ENCODE data around the gene SLC9A9. TPM values are rescaled to one million over a fixed set of nuclear protein-coding genes. Genes with fewer than 3 reads are reported as not detected.

The SLC9A9 gene
- total and polyA plus RNA-seq, 2 of the 8 experiments (the other 6 are each of a cell fraction or from before 2014, with no cell fraction given): 0.48 to 1.1 TPM

DNA sequence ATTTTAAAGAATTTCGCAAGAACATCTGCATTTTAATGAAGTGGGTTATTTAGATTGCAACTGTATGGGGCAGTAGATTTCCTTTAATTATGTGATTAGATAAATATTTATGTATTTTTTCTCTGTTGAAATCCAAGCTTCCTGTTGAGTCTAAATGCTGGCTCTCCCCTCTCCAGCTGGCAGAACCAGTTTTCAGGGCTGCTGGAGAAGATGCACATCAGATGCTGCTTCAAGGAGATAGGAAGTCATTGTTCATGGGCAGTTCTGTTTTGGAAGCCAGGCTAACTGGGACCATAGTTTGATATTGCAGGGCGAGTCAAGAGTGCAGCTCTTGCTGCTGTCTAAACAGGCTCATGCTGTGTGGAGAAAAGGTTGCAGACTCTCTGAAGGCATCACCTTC lies 97.4 kb downstream of the SLC9A9 start:
- H3K79me1 ChIP-seq (ENCODE audit: low read depth, low read length): no peaks in the 10 kb centered on the region
- H3K79me2 ChIP-seq (ENCODE audit: control insufficient read depth in 1 of 2, insufficient read depth in 2 of 2, low read length in 2 of 2): no peaks in the 10 kb centered on the region
- H4K91ac ChIP-seq (replicated peaks; ENCODE audit: insufficient read length, low read length): no peak overlapping the region
- ChIA-PET POLR2A (ENCODE audit: partially characterized antibody) (no interaction called here), CTCF (ENCODE audit: partially characterized antibody) (interaction anchor here (0.6 kb wide), 1 partner anchor 148 kb away, joined by 4 read pairs; no protein-coding TSS in a partner anchor)
- no peak overlapping the region for H3K14ac ChIP-seq (ENCODE audit: insufficient read length)
- H3K27me3 ChIP-seq (replicated peaks in 1 of 4; ENCODE audit: control insufficient read depth in 3 of 4, extremely low read depth in 1 of 4, insufficient read depth in 3 of 4, low read length in 3 of 4): no peaks in the 10 kb centered on the region
- no peak overlapping the region for H3K23ac ChIP-seq (ENCODE audit: insufficient read length)
- H3K4me2 ChIP-seq (ENCODE audit: insufficient read depth in 1 of 2, low read depth in 2 of 2, low read length in 2 of 2): no peak overlapping the region
- FAIRE-seq (no peak), DNase-seq (ENCODE audit: low read depth in 1 of 2, low spot score in 2 of 2) (no peak)
- TF ChIP-seq RAD21 (IDR thresholded peaks at IDR 0.05 in 1 of 2, conservative IDR thresholded peaks at IDR 0.05 in 1 of 2; ENCODE audit: low read depth in 2 of 2, low read length in 2 of 2) (no peak), JUN (IDR thresholded peaks at IDR 0.05; ENCODE audit: low read depth, low read length) (no peak), PHF8 (conservative IDR thresholded peaks at IDR 0.05; ENCODE audit: low read depth, low read length) (no peak), CREB1 (IDR thresholded peaks at IDR 0.05) (no peak), EZH2 (IDR thresholded peaks at IDR 0.05; ENCODE audit: low read depth, low read length, severe bottlenecking) (no peak), MAFK (IDR thresholded peaks at IDR 0.05; ENCODE audit: low read depth, low read length) (no peak), CHD1 (IDR thresholded peaks at IDR 0.05; ENCODE audit: low read depth, low read length) (no peak), RFX5 (IDR thresholded peaks at IDR 0.05; ENCODE audit: borderline replicate concordance, low read depth, low read length) (no peak), SIX5 (IDR thresholded peaks at IDR 0.05; ENCODE audit: low read depth, low read length) (no peak), POLR2A (IDR thresholded peaks at IDR 0.05; ENCODE audit: control extremely low read depth in 1 of 2, low read depth in 2 of 2, low read length in 2 of 2) (no peak), CTBP2 (IDR thresholded peaks at IDR 0.05; ENCODE audit: borderline replicate concordance, insufficient read depth, insufficient read length, low read length) (no peak), TEAD4 (IDR thresholded peaks at IDR 0.05; ENCODE audit: low read depth, low read length) (no peak)
- no peak overlapping the region for H3K27ac ChIP-seq (ENCODE audit: low read depth, low read length)
- H3K23me2 ChIP-seq (ENCODE audit: low read depth, low read length): no peaks in the 10 kb centered on the region
- no peak overlapping the region for H3K4ac ChIP-seq (replicated peaks; ENCODE audit: insufficient read length, low read depth, low read length)
- H3K4me1 ChIP-seq (replicated peaks in 1 of 4; ENCODE audit: control insufficient read depth in 3 of 4, insufficient read depth in 4 of 4, low read length in 3 of 4): no peaks in the 10 kb centered on the region
- 95% methylated on average over 2 of the region's 2 CpGs; no CpG with 5 or more reads in 1 of the 2 experiments for WGBS, 2 experiments (ENCODE audit: extremely low coverage in 1 of 2, insufficient coverage in 1 of 2, insufficient read length in 1 of 2, insufficient replicate concordance in 2 of 2, low coverage in 1 of 2, low lambda C conversion rate in 2 of 2, missing lambda C conversion rate in 1 of 2)
- no peak overlapping the region for H4K5ac ChIP-seq (ENCODE audit: insufficient read length, low read depth, low read length)
- H4K8ac ChIP-seq (ENCODE audit: extremely low read depth, insufficient read depth, low read length): no peak overlapping the region
- no peak overlapping the region for H2AK5ac ChIP-seq (ENCODE audit: low read depth, low read length)
- no peak overlapping the region for H2BK12ac ChIP-seq (ENCODE audit: low read depth, low read length)
- H2BK5ac ChIP-seq (ENCODE audit: low read depth, low read length): no peak overlapping the region
- H4K20me1 ChIP-seq (replicated peaks in 1 of 2; ENCODE audit: control insufficient read depth in 1 of 2, insufficient read depth in 2 of 2, low read length in 2 of 2): no peaks in the 10 kb centered on the region
- no peak overlapping the region for H3K18ac ChIP-seq (ENCODE audit: extremely low read depth, low read length)
- H3K56ac ChIP-seq (replicated peaks; ENCODE audit: insufficient read length, low read depth, low read length): no peak overlapping the region
- H3K9ac ChIP-seq (replicated peaks in 1 of 4; ENCODE audit: extremely low read depth in 1 of 4, low read depth in 3 of 4, low read length in 3 of 4): no peak overlapping the region; a peak in 1 of 7 replicates
- no peak overlapping the region for H2BK15ac ChIP-seq (ENCODE audit: low read length)
- no peak overlapping the region for H3K4me3 ChIP-seq (ENCODE audit: extremely low read depth in 1 of 4, insufficient read depth in 2 of 4, low read depth in 3 of 4, low read length in 4 of 4)
- H3K36me3 ChIP-seq (ENCODE audit: control insufficient read depth in 2 of 4, insufficient read depth in 4 of 4, low read length in 3 of 4): no peaks in the 10 kb centered on the region
- H2BK120ac ChIP-seq (replicated peaks; ENCODE audit: low read depth, low read length): no peak overlapping the region
- H2AFZ ChIP-seq (ENCODE audit: low read length): no peak overlapping the region
- H3K9me3 ChIP-seq (ENCODE audit: insufficient read depth in 2 of 2, low read depth in 1 of 2, low read length in 1 of 2): no peaks in the 10 kb centered on the region
- H2BK20ac ChIP-seq (ENCODE audit: low read length): no peak overlapping the region
